Activated B cell treated with CpG ODN at 0.5 μM for 24 hours (primary cell): Measurements from ENCODE around the gene C2orf68. TPM values are rescaled to one million over a fixed set of nuclear protein-coding genes. Genes with fewer than 3 reads are reported as not detected.
A peak's percentile ranks its signal among the peaks of the same experiment; 100 is the strongest.

Experiments
- ATAC-seq: fragments of 200-7000 bp; cut with Tn5 transposase; one replicate; pipeline ENCODE4 v1.10.0; 2021; ENCODE audit warnings: low read depth, mild to moderate bottlenecking, moderate library complexity
- CTCF ChIA-PET: fragments of 350-600 bp; sonication (Branson Sonifier 250); formaldehyde crosslinking; loops from one replicate; lab custom pipeline; 2021; ENCODE audit warnings: antibody characterized with exemption; lab: Charles Lee
- POLR2A ChIA-PET: fragments of 350-600 bp; sonication (Branson Sonifier 250); formaldehyde crosslinking; loops from one replicate; lab custom pipeline; 2021; ENCODE audit warnings: antibody characterized with exemption; lab: Charles Lee
- DNase-seq: peaks from one replicate; pipeline ENCODE4 v3.0.0; 2022
- H3K27ac Mint-ChIP-seq: one replicate; pipeline ENCODE4 v1.8.0; 2020; ENCODE audit warnings: mixed read lengths
- H3K27me3 Mint-ChIP-seq: one replicate; pipeline ENCODE4 v1.8.0; 2021; ENCODE audit warnings: mixed read lengths
- H3K36me3 Mint-ChIP-seq: one replicate; pipeline ENCODE4 v1.8.0; 2021; ENCODE audit warnings: low read depth, mixed read lengths
- H3K4me1 Mint-ChIP-seq: one replicate; pipeline ENCODE4 v1.8.0; 2021; ENCODE audit warnings: mixed read lengths
- H3K4me3 Mint-ChIP-seq: one replicate; pipeline ENCODE4 v1.8.0; 2020; ENCODE audit warnings: mild to moderate bottlenecking, mixed read lengths
- H3K9me3 Mint-ChIP-seq: one replicate; pipeline ENCODE4 v1.8.0; 2020; ENCODE audit warnings: mixed read lengths
- CTCF ChIP-seq: fragments of 200-600 bp; IDR thresholded peaks from one replicate; pipeline ENCODE4 v1.8.0; 2022; ENCODE audit warnings: antibody characterized with exemption, mild to moderate bottlenecking
- intact Hi-C: fragments of 100-400 bp; cut with micrococcal nuclease; formaldehyde crosslinking; loops from one replicate; pipeline ENCODE4 v1.15.1; 2024
- total RNA-seq: library from RNA; stranded (reverse); gene quantifications from 2 replicates; pipeline ENCODE4 v1.2.3, GENCODE V29; 2022

The C2orf68 gene
- total RNA-seq, 1 donor from 2014 or later, result 61.5 TPM

- ChIA-PET CTCF (interaction anchor here (0.6 to 1.2 kb wide), 3 partner anchors 15 to 183 kb away, joined by 3 to 7 read pairs (median 4); partner anchors contain the start of gene SH2D6), POLR2A (interaction anchor here (0.5 to 3.5 kb wide), 13 partner anchors 8 to 657 kb away, joined by 3 to 28 read pairs (median 7); partner anchors contain the start of genes C2orf68, GGCX, MAT2A and SH2D6)
- ATAC-seq, result peak; percentile 97
- peak; percentile 91 for DNase-seq
- Mint-ChIP-seq H3K9me3 (no peaks in the 10 kb centered on the region), H3K4me3 (peak within 1 kb of the TSS; percentile 90), H3K27me3 (no peaks in the 10 kb centered on the region), H3K4me1 (peaks cover 31% of the 10 kb centered on the region), H3K36me3 (peaks cover 43% of the 10 kb centered on the region), H3K27ac (peak within 1 kb of the TSS; percentile 84)
- intact Hi-C loops, result loop anchor here (1.0 to 2.0 kb wide), 8 partner anchors 10 to 248 kb away; partner anchors contain the start of genes C2orf68, ELMOD3, GGCX and MAT2A
- TF ChIP-seq CTCF, result no peak
Measured at GRCh38 chr2:85602476-85603234, 9.2 kb downstream of the C2orf68 start, which contains the start of gene TMEM150A. Gene TMEM150A (minus strand): TSS chr2:85602698. CDS start chr2:85601948, 750 bp downstream.

- Mint-ChIP-seq H3K27ac (peak overlapping the region; percentile 84), H3K4me3 (peak overlapping the region; percentile 87), H3K36me3 (peaks cover 43% of the 10 kb centered on the region), H3K9me3 (no peaks in the 10 kb centered on the region), H3K4me1 (peaks cover 35% of the 10 kb centered on the region), H3K27me3 (no peaks in the 10 kb centered on the region)
- peak; percentile 27 for ATAC-seq
- POLR2A ChIA-PET, result interaction anchor here (0.5 to 3.5 kb wide), 7 partner anchors 10 to 656 kb away, joined by 4 to 28 read pairs (median 15); partner anchors contain the start of genes C2orf68, GGCX, MAT2A and SH2D6
- no peak for TF ChIP-seq CTCF
- CTCF ChIA-PET, result interaction anchor here (0.6 to 1.2 kb wide), 3 partner anchors 70 to 182 kb away, joined by 3 to 7 read pairs (median 3); partner anchors contain the start of gene SH2D6
- DNase-seq, result no peak
- intact Hi-C loops, result loop anchor here (1.0 to 2.0 kb wide), 8 partner anchors 10 to 248 kb away; partner anchors contain the start of genes C2orf68, ELMOD3, GGCX and MAT2A
Measured at GRCh38 chr2:85601771-85602475, 9.9 kb downstream of the C2orf68 start.

GRCh38 chr2:85600951-85601770, 10.7 kb downstream of the C2orf68 start:
- TF ChIP-seq CTCF, result no peak
- intact Hi-C loops, result no loop called here
- Mint-ChIP-seq H3K4me1 (peaks cover 40% of the 10 kb centered on the region), H3K4me3 (peak overlapping the region; percentile 87), H3K27ac (peak overlapping the region; percentile 84), H3K27me3 (no peaks in the 10 kb centered on the region), H3K36me3 (peaks cover 44% of the 10 kb centered on the region), H3K9me3 (no peaks in the 10 kb centered on the region)
- no peak for DNase-seq
- ChIA-PET CTCF (interaction anchor here (0.6 kb wide), 1 partner anchor 181 kb away, joined by 3 read pairs; no protein-coding TSS in a partner anchor), POLR2A (interaction anchor here (1.0 to 3.5 kb wide), 9 partner anchors 11 to 182 kb away, joined by 3 to 28 read pairs (median 11); partner anchors contain the start of genes C2orf68, GGCX, MAT2A and SH2D6)
- ATAC-seq, result no peak

- no peak for ATAC-seq
- DNase-seq, result no peak
- Mint-ChIP-seq H3K27ac (no peak overlapping the region), H3K27me3 (no peaks in the 10 kb centered on the region), H3K4me3 (no peak overlapping the region), H3K36me3 (peaks cover 46% of the 10 kb centered on the region), H3K9me3 (no peaks in the 10 kb centered on the region), H3K4me1 (peaks cover 48% of the 10 kb centered on the region)
- no peak for TF ChIP-seq CTCF
- intact Hi-C loops, result no loop called here
- ChIA-PET POLR2A (interaction anchor here (0.8 to 1.5 kb wide), 5 partner anchors 12 to 39 kb away, joined by 3 to 11 read pairs (median 5); partner anchors contain the start of genes C2orf68 and GGCX), CTCF (no interaction called here)
Measured at GRCh38 chr2:85600235-85600575, 11.7 kb downstream of the C2orf68 start.
